ENCODE results near the gene DAO.
"Not testable (repeated sequence)": the region's sequence is repeated elsewhere in the genome, so short reads cannot be mapped to it uniquely, and the experiment has no call there.

The DAO gene

DNA sequence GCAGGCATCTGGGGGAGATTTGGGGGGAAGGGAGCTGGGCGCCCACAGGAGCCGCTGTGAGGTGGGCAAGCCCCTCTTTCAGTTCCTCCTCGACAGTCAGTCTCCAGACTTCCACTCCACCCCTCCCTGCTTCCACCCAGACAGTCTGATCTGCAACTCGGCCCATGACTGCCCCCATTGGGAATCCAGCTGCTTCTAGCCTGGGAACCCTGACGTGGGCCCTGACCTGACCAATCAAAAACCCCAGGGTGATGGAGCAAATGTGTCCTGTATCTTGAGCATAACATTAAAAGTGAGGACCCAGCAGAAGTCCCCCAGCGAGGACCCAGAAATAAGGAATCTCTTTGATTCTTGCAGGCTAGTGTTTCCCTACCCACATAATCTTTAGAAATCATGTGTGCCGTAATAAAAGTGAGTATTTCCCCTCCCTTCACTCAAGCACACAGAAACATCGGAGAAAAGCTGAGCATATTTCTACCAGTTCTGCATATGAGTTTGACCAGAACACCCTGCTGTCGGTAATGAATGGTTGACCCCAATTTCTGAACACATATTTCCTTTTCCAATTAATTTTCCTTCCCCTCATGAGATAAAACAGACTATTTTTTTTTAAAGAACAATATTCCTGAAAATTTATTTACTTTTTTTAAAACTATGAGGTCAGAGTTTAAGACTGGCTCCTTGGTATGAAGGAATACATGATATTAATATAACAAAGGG is 28.9 kb upstream of the DAO start:
- no peak for FAIRE-seq

- FAIRE-seq, result no peak
Observed at GRCh38 chr12:108852674-108853309, 27.1 kb upstream of the DAO start.

- no peak for FAIRE-seq
Observed at GRCh38 chr12:108853426-108853825, 26.5 kb upstream of the DAO start.

GRCh38 chr12:108853981-108854446 is 25.9 kb upstream of the DAO start:
- FAIRE-seq, result no peak

DNA sequence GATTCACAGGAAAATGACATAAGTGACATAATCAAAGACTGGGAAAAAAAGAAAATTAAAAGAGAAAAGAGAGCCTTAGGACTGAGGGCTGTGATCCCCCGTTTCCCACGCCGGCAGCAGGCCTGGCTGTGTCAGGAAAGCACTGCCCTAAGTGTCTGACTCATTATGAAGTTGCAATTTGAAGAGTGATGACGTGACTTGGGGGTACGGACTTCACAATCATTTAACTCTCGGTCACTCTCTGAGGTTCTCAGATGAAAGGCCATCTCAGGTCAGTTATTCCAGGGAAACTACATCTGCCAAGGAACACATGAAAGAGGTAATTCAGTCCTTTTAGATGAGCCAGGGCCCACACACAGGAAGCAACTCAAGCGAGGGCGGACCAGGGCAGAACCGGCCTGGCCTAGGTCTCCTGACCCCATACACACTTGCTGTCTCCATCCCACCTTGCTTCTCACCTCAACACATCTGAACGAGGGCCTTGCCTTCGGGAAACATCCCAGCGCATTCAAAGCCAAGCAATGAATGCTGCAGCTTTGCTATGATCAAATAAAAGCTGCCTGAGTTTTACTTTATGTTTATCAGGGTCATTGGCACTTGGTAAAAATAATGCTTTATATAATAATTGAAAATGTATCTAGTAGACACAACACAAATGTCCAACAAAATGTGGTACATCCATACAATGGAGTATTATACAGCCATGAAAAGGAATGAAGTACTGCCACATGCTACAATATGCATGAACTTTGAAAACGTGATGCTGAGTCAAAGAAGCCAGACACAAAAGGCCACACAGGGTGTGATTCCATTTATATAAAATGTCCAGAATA is 25.2 kb upstream of the DAO start:
- FAIRE-seq, result no peak

DNA sequence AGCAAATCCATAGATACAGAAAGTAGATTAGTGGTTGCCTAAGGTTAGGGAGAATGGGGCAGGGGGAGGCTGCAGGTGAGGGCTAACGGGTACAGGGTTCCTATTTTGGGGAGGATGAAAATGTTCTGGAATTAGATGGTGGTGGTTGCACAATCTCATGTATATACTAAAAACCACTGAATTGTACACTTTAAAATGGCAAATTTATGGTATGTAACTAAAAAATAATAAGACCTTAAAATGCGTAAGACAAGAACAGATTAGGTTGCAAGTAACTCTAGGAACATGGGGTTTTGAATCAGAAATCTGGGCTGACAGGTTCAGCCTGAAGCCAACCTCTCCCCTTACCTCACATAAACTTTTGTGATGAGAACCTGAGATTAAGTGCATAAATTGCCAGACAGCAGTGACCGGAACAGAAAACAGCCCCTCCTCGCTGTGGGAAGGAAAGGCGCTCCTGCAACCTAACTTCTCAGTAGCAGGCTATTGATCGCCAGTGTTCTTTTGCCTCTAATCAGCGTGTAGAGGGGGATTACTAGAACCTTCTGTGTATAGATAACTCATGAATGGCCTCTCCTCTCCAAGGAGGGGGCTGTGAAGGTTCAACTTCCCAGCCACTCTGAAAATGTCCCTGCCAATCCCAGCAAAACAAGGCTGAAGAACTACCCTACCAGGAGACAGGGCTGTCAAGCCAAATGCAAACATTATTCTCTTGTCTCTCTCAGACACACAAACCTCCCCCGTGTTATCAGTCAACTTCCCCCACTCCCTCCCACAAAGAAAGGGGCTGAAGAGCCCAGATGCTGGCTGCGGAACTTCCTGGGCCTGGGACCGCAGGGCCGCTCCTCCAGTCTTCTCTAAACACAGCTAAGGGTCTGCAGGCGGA is 24.4 kb upstream of the DAO start:
- no peak for FAIRE-seq

- no peak for FAIRE-seq
Observed at GRCh38 chr12:108856170-108856427, 23.8 kb upstream of the DAO start.

DNA sequence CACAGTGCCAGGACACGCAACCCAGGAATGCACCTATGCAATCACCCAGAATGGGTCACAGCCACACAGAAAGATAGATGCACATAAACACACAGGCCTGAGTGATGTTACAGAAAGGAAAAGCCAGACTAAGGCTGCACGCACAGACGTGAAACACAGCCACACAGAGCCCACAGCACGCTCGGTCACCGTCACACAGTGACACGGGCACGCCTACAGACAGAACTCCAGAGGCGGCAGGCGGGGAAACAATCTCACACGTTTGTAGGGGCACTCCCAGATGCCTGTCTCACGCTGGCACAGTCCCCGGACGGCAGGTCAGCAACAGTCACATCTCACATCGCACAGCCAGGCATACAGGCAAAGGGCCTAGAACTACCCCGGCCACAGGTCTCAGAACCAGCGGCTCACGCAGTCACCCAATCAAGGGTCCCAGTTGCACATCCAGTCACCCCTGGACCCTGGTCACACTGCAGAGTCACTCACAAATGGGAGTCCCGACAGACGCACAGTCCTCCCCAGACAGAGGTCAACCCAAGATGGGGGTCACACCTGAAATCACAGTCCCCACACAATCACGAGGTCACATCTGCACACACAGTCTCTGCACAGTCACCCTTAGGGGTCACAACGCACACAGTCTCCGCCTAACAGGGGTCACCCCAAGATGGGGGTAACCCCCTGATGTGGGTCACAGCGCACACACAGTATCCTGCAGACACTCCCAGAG is 23.3 kb upstream of the DAO start:
- no peak for FAIRE-seq

- FAIRE-seq, result no peak
Observed at GRCh38 chr12:108857158-108857407, 22.8 kb upstream of the DAO start.

GRCh38 chr12:108858311-108859074 is 21.4 kb upstream of the DAO start:
- FAIRE-seq, result no peak

DNA sequence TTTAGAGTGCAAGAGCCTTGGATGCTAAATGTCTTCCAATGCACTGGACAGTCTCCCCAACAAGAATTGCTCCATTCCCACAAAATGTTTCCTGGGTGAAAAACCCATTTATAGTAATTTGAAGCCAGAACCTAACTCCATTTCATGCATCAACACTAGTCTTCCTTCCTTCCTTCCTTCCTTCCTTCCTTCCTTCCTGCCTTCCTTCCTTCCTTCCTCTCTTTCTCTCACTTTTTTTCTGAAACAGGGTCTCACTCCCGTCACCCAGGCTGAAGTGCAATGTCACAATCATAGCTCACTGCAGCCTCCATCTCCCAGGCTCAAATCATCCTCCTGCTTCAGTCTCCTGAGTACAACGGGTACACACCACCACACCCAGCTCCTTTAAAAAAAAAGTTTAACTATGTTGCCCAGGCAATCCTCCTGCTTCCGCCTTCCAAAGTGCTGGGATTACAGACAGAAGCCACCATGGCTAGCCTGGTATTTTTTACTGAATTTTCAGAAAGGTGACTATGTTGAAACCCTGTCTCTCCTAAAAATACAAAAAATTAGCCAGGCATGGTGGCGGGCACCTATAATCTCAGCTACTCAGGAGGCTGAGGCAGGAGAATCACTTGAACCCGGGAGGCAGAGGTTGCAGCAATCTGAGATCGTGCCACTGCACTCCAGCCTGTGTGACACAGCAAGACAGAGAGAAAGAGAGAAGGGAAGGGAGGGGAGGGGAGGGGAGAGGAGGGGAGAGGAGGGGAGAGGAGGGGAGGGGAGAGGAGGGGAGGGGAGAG is 20.6 kb upstream of the DAO start:
- not testable (repeated sequence) for FAIRE-seq

DNA sequence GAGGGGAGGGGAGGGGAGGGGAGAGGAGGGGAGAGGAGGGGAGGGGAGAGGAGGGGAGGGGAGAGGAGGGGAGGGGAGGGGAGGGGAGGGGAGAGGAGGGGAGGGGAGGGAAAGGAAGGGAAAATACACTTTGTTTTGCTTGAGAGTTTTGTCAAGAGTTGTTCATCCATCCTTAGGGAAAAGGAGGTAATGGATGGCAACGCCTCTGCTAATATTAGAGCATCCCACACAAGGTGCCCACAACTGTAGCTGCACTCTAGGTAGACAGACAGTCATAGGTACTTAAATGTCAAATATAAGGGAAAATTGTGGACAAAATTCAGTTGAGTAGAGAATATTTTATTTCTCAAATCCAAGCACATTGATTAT is 20.0 kb upstream of the DAO start:
- no peak for FAIRE-seq

DNA sequence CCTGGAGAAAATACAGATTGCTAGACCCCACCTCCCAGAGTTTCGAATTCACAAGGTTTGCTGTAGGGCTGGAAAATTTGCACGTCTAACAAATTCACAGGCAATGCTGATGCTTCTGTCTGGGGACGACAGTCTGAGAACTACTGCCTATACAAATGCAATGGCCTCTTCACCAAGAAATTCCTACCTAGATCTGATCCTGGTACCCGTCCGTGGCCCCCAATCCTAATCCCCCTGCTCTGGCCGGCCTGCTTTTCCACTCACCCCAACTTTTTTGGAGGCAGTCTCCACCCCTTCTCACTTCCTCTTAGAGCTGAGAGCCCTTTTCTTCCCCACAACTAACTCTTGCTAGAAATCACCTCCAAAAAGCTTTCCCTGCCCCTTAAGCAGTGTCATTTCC is 19.4 kb upstream of the DAO start:
- FAIRE-seq, result no peak

- FAIRE-seq, result no peak
Observed at GRCh38 chr12:108861878-108862587, 17.9 kb upstream of the DAO start.

GRCh38 chr12:108862588-108862959 is 17.3 kb upstream of the DAO start:
- no peak for FAIRE-seq

- FAIRE-seq, result no peak
Observed at GRCh38 chr12:108865169-108865568, 14.7 kb upstream of the DAO start.

DNA sequence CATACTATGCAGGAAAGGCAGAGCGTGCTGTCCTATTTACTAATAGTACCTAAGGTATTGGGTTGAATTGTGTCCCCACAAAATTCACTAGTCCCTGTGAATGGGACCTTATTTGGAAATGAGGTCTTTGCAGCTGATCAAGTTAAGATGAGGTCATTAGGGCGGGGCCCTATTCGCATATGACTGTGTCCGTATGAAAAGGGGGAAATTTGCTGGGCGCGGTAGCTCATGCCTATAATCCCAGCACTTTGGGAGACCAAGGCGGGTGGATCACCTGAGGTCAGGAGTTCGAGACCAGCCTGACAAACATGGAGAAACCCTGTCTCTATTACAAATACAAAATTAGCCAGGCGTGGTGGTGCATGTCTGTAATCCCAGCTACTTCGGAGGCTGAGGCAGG is 13.8 kb upstream of the DAO start:
- not testable (repeated sequence) for FAIRE-seq

- no peak for FAIRE-seq
Observed at GRCh38 chr12:108868781-108869180, 11.1 kb upstream of the DAO start.

- FAIRE-seq, result no peak
Observed at GRCh38 chr12:108875280-108875679, 4.6 kb upstream of the DAO start.

- no peak for FAIRE-seq
Observed at GRCh38 chr12:108875682-108876361, 4.1 kb upstream of the DAO start.
